Islet of Langerhans (tissue), 1 donor: ENCODE measurements around the gene LPP.

Source experiments
- FAIRE-seq: peaks from one replicate; lab custom pipeline; 2011; peaks lifted over from hg19 to GRCh38; lab: Jason Lieb, UNC

LPP gene

GRCh38 chr3:188135271-188135670 is 18.7 kb upstream of the LPP start:
- FAIRE-seq: no peak

DNA sequence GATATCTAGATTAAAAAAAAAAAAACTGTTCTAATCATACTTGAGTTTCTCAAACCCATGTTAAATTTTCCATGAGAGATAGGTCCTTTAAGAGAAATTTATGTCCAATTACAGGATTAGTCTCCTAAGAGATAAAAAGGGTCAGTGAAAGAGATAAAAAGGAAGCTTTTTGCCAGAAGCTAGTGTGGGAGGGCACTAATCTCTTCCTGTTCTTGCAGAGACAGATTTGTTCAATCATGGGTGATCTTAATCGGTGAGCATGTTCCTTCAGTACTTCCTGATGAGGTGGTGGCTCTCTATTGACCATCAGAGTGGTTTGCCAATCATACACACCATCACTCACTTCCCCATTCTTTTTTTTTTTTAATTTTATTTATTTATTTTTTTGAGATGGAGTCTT is 16.9 kb upstream of the LPP start:
- FAIRE-seq: no peak

DNA sequence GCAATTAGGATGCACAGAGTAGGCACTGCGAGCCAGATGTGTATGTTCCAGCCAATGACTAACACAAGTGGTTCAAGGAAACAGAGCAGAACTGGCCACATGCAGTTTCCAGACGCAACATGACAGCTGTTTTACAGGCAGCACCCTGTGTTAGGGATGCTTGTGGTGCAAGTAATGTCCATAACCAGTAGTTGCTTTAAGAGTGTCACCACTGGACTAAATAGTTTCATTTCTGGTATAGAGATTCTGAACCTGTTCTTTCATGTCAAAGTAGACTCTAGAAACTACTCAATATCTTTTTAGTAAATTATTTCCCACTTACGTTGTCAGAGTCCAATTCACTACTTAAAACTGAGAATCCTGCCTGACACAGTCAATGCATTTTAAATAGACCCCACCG is 14.5 kb upstream of the LPP start:
- FAIRE-seq: no peak

GRCh38 chr3:188146219-188146618 is 7.7 kb upstream of the LPP start:
- no peak for FAIRE-seq

- no peak for FAIRE-seq
These were observed 6.2 kb upstream of the LPP start for GRCh38 chr3:188147782-188148181.

DNA sequence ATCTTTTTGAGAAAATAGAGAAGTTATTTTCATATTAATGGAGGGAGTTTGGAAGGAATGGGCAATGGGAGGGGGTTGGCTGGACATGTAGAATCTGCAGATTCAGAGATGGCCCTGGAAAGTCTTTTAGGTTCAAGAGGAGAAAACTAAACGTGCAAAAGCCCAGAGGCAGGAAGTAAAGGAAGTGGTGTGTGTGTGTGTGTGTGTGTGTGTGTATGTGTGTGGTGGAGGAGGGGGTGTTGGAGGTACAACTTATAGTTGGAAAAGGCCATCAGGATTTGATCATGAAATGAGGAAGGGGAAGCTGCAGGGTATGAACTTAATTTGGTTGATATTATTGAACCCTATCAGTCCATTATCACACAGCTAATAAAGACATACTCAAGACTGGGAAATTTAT is 5.6 kb upstream of the LPP start:
- FAIRE-seq: no peak

DNA sequence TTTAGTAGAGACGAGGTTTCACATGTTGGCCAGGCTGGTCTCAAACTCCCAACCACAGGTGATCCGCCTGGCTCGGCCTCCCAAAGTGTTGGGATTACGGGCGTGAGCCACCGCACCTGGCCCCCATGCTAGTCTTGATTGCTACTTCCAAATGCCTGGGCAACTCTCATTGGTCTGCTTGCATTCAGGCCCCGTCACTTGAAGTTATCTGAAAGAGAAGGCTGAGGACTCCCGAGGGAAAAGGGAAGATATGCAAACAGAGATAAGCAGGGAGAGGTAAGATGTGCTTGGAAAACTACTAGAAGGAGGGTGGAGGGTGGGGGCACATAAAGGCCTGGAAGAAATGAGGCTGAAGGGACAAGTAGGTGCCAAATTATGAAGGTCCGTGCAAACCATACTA is 4.4 kb upstream of the LPP start:
- FAIRE-seq: no peak

DNA sequence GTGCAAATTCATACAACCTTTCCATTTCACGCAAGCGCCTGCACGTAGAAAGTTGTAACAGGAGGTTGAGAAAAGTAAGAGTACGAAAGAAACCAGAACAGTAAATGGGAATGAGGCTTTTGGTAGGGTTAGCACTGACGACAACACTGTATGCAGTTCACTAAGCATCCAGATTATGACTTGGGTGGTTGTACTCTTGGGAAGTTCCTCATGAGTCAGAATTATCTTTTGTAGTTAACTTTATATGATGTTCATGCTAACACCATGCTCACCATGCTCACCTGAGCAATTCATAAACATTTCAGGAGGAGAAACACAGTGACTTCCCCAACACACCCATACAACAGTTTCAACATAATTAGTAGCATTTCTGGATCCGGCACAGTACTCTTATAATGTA is 3.0 kb upstream of the LPP start:
- no peak for FAIRE-seq

GRCh38 chr3:188151438-188151837 is 2.5 kb upstream of the LPP start:
- no peak for FAIRE-seq

DNA sequence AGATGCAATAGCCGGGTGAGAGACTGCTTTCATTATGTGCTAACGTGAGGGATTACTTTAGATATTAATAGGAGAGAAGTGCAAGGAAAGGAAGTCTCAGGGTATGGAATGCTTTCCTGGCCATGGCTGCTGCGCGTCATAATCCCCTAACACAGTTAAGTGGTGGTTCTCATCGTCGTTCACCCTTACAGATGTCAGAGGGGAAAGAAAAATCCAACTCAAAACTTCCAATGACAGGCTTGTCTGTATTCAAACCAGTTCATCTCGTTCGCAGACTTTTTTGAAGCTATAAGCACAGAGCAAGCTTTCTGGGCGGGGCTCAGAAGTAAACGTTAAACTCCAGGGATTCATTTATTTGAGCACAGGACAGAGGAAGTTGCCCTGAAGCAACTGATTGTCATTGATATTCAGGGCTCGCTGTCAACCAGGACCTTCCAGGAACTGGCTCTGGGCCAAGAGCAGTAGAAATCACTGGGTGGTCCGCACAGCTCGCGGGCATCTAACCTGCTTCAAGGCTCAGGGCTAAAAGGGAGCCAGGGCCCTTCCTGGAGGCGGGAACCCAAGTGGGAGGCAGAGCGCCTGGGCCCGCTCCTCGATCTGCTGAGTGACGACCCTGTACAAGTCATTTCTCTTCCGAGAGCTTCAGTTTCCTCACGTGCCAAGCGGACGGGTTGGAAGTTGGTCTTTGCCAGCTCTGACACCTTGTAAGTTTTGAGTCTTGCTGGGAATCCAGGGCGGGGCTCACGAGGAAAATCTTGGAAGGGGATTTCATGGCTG is 1.1 kb upstream of the LPP start:
- FAIRE-seq: peak; percentile 36

GRCh38 chr3:188153437-188154013 is 432 bp upstream of the LPP start:
- FAIRE-seq: no peak

- no peak for FAIRE-seq
These were observed 1.0 kb downstream of the LPP start for GRCh38 chr3:188154809-188155574.

DNA sequence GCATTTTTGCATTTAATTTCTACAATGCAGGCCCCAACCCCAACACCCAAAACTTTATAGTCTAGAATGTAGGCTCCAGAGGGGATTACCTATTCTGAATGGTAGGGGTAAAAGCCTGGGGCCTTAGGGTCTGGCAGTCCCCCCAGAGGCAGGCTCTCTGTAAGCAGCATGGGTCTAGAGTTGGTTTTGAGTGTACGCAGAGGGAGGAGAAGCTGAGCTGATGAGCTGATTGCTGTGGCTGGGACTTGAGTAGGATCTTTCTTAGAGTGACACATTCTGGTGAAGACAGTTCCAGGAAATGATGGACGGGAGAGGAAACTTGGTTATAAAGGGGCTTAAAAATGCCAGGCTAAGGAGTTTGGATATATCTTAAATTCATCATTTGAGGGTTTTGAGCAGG is 2.1 kb downstream of the LPP start:
- no peak for FAIRE-seq

- FAIRE-seq: no peak
These were observed 3.5 kb downstream of the LPP start for GRCh38 chr3:188157407-188157806.

- FAIRE-seq: no peak
These were observed 4.0 kb downstream of the LPP start for GRCh38 chr3:188157971-188158370.

- no peak for FAIRE-seq
These were observed 4.9 kb downstream of the LPP start for GRCh38 chr3:188158731-188159310.

GRCh38 chr3:188160751-188161150 is 6.8 kb downstream of the LPP start:
- no peak for FAIRE-seq

- FAIRE-seq: peak; percentile 36
These were observed 10.3 kb downstream of the LPP start for GRCh38 chr3:188164248-188164687.

DNA sequence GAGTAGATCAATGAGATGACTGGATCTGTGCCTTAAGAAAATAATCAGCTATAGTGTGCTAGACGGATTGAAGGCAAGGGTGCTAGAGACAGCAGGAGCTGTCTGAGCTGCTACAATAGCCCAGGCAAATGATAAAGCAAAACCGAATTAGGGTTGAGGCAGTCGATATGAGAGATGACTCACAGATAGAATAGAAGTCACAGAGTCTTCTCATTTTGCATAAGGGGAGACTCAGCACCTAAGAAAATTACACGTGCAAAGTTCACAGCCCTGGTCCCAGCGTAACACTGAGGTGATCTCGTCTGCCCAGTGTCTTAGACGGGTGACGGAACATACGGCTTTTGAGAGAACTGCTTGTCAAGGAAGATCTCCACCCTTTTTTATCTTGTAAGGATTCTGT is 11.6 kb downstream of the LPP start:
- FAIRE-seq: no peak

DNA sequence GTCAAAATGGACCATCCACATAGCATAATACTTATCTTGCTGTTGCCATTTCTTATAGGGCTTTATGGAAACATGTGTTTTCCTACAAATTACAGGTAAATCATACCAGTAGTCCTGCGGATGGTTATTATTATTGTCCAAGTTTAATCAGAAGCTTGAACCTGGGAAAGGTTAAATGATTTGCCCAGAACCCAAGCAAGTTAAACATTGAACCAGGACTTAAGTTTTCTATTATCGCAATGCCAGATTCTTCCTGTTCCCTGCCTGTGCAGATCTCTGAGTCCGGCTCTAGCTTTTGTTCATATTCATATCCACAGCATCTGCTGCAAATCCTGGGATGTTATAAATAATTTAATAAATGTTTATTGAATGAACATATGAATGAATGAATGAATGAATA is 12.5 kb downstream of the LPP start:
- FAIRE-seq: no peak

DNA sequence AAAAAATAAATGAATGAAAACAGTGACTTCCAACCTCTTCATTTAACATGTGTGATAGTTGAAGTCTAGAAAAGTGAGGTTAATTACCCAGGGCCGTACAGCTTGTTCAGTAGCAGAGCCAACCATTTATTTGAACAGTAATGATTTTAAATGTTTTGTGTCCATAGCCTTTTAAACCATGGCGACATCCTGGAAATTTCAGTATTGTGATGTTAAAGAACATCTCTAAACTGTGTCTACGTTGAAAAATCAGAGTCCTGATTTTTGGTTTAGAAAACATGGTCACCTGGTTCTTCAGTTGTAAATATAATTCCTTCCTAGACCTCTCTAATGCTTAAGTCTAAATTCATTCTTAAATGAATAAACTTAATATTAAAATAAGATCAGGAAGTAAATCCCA is 14.2 kb downstream of the LPP start:
- FAIRE-seq: no peak

- peak; percentile 47 for FAIRE-seq
These were observed 14.7 kb downstream of the LPP start for GRCh38 chr3:188168648-188169047.

GRCh38 chr3:188169830-188170455 is 16.0 kb downstream of the LPP start:
- FAIRE-seq: no peak
